Gastrocnemius medialis (tissue), 4 donors: ENCODE data around the gene HIP1. TPM values are rescaled to one million over a fixed set of nuclear protein-coding genes. Genes with fewer than 3 reads are reported as not detected.

ENCODE experiments used
- ATAC-seq, 2 donors: fragments of 150-250 bp; one replicate each; pipeline ENCODE4 v1.9.1; 2016
- DNase-seq, 2 donors: peaks; one replicate each; pipeline ENCODE4 v3.0.0-alpha.2; 2019
- H3K27ac ChIP-seq, 4 donors: fragments of 200-600 bp; sonication (generic); 1 replicate in 1 of 4; 2 replicates in 3 of 4; pipeline ENCODE4 v1.5.1; 2016 to 2018; ENCODE audit warnings: mild to moderate bottlenecking in 2 of 4, moderate library complexity in 1 of 4
- H3K27me3 ChIP-seq, 3 donors: fragments of 200-600 bp; sonication (generic) in 2 of 3; 1 replicate in 1 of 3; 2 replicates in 2 of 3; pipeline versions ENCODE4 v1.5.1 to v1.6.0; 2016 to 2019; ENCODE audit warnings: mild to moderate bottlenecking in 1 of 3, moderate library complexity in 1 of 3
- H3K36me3 ChIP-seq, 2 donors: fragments of 200-600 bp; sonication (generic) in 1 of 2; one replicate each; pipeline ENCODE4 v1.5.1; 2017 to 2018
- H3K4me1 ChIP-seq, 2 donors: fragments of 200-600 bp; sonication (generic) in 1 of 2; one replicate each; pipeline ENCODE4 v1.5.1; 2016 to 2017; ENCODE audit warnings: mild to moderate bottlenecking in 2 of 2
- H3K4me3 ChIP-seq, 4 donors: fragments of 200-600 bp; sonication (generic) in 3 of 4; 1 replicate in 1 of 4; 2 replicates in 3 of 4; pipeline ENCODE4 v1.5.1; 2016 to 2019; ENCODE audit warnings: mild to moderate bottlenecking in 2 of 4
- H3K9me3 ChIP-seq, 3 donors: fragments of 200-600 bp; sonication (generic) in 2 of 3; 1 replicate in 1 of 3; 2 replicates in 2 of 3; pipeline ENCODE4 v1.5.1; 2016 to 2019
- POLR2A ChIP-seq, 2 donors: fragments of 450-650 bp; IDR thresholded peaks; one replicate each; pipeline ENCODE4 v1.6.1; 2017; ENCODE audit warnings: antibody characterized with exemption in 2 of 2, mild to moderate bottlenecking in 2 of 2, moderate library complexity in 2 of 2
- in situ Hi-C, 4 donors: fragments of 200-750 bp; cut with MboI; loops; one replicate each; pipeline versions ENCODE4 v1.15.0 to v1.8.0; 2017; ENCODE audit warnings: low sequenced_read_pairs in 4 of 4
- intact Hi-C: fragments of 100-400 bp; cut with DNase I; formaldehyde crosslinking; loops from one replicate; pipeline ENCODE4 v1.15.1; 2023; ENCODE audit warnings: low total_unique reads
- total RNA-seq, 4 donors: library from RNA; depleted of rRNA; stranded (reverse); fragments of >200 nt; gene quantifications; one replicate each; pipeline versions ENCODE4 v1.1.0 to v1.2.3, GENCODE V29; 2016
- TF ChIP-seq, protein P1 (sequence below), 5 experiments: fragments of 450-650 bp in 3 of 5; fragments of 200-600 bp in 2 of 5; sonication (generic) in 2 of 5; IDR thresholded peaks in 4 of 5; conservative IDR thresholded peaks in 1 of 5; 1 replicate in 4 of 5; 2 replicates in 1 of 5; pipeline ENCODE4 v1.5.1; 2016 to 2019; ENCODE audit warnings: antibody characterized with exemption in 5 of 5, mild to moderate bottlenecking in 3 of 5, moderate library complexity in 3 of 5

The HIP1 gene
- total RNA-seq, 4 donors from 2014 or later = 5.8 to 11.1 (median 7.9) TPM

DNA sequence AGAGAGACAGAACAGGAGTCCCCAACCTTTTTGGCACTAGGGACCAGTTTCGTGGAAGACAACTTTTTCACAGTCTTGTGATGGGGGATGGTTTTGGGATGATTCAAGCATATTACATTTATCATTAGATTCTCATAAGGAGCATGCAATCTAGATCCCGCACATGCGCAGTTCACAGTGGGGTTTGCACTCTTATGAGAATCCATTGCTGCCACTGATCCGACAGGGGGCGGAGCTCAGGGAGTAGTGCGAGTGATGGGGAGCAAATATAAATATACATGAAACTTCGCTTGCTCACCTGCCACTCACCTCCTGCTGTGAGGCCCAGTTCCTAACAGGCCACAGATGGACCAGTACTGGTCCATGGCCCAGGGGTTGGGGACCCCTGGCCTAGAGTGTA, 19.1 kb upstream of the HIP1 start:
- DNase-seq (no peak), ATAC-seq (no peak)
- intact Hi-C loops = no loop called here
- H3K4me3 ChIP-seq = no peak overlapping the region
- TF ChIP-seq, protein P1, sequence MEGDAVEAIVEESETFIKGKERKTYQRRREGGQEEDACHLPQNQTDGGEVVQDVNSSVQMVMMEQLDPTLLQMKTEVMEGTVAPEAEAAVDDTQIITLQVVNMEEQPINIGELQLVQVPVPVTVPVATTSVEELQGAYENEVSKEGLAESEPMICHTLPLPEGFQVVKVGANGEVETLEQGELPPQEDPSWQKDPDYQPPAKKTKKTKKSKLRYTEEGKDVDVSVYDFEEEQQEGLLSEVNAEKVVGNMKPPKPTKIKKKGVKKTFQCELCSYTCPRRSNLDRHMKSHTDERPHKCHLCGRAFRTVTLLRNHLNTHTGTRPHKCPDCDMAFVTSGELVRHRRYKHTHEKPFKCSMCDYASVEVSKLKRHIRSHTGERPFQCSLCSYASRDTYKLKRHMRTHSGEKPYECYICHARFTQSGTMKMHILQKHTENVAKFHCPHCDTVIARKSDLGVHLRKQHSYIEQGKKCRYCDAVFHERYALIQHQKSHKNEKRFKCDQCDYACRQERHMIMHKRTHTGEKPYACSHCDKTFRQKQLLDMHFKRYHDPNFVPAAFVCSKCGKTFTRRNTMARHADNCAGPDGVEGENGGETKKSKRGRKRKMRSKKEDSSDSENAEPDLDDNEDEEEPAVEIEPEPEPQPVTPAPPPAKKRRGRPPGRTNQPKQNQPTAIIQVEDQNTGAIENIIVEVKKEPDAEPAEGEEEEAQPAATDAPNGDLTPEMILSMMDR (IDR thresholded peaks at IDR 0.05 in 4 of 5, conservative IDR thresholded peaks at IDR 0.05 in 1 of 5) = no peak
- TF ChIP-seq POLR2A (IDR thresholded peaks at IDR 0.05) = no peak
- no peaks in the 10 kb centered on the region for H3K4me1 ChIP-seq
- no peaks in the 10 kb centered on the region for H3K9me3 ChIP-seq
- in situ Hi-C loops = loop anchor here in 1 of 4 donors (25.0 kb wide), 1 partner anchor 696 kb away; the partner anchor contains the start of gene RCC1L
- no peaks in the 10 kb centered on the region for H3K27me3 ChIP-seq
- H3K36me3 ChIP-seq = no peaks in the 10 kb centered on the region
- no peak overlapping the region for H3K27ac ChIP-seq

DNA sequence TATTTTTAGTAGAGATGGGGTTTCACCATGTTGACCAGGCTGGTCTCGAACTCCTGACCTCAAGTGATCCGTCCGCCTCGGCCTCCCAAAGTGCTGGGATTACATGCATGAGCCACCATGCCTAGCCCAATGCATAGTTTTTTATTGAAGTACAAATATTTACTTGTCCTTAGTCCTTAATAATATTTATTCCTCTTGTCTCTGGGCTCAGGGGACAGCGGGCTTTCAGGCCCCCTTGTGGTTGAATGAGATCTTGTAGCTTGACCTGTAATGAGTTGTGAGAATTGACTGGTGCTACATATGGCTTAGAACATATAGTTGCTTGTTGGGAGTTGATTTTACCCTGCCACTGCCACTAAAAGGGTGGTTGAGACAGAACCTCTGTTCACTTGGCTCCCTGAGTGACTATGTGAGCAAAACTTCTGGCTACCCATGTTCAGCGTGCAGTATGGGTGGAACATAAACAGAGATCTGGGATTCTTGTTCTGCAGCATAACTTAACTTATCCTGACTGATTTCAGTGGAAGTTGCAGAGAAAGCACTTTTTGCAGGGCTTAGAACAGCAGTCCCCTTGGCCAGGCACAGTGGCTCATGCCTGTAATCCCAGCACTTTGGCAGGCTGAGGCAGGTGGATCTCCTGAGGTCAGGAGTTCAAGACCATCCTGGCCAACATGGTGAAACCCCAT, 18.4 kb upstream of the HIP1 start:
- ATAC-seq = no peak
- TF ChIP-seq POLR2A (IDR thresholded peaks at IDR 0.05) = no peak
- TF ChIP-seq, protein P1 (IDR thresholded peaks at IDR 0.05 in 4 of 5, conservative IDR thresholded peaks at IDR 0.05 in 1 of 5) = peak in 1 of 5 experiments; percentile 21
- Histone ChIP-seq H3K27ac (no peak overlapping the region), H3K36me3 (no peaks in the 10 kb centered on the region), H3K4me3 (no peak overlapping the region), H3K27me3 (no peaks in the 10 kb centered on the region), H3K9me3 (no peaks in the 10 kb centered on the region), H3K4me1 (no peaks in the 10 kb centered on the region)
- in situ Hi-C loops = loop anchor here in 1 of 4 donors (25.0 kb wide), 1 partner anchor 695 kb away; the partner anchor contains the start of gene RCC1L
- intact Hi-C loops = no loop called here
- no peak for DNase-seq

DNA sequence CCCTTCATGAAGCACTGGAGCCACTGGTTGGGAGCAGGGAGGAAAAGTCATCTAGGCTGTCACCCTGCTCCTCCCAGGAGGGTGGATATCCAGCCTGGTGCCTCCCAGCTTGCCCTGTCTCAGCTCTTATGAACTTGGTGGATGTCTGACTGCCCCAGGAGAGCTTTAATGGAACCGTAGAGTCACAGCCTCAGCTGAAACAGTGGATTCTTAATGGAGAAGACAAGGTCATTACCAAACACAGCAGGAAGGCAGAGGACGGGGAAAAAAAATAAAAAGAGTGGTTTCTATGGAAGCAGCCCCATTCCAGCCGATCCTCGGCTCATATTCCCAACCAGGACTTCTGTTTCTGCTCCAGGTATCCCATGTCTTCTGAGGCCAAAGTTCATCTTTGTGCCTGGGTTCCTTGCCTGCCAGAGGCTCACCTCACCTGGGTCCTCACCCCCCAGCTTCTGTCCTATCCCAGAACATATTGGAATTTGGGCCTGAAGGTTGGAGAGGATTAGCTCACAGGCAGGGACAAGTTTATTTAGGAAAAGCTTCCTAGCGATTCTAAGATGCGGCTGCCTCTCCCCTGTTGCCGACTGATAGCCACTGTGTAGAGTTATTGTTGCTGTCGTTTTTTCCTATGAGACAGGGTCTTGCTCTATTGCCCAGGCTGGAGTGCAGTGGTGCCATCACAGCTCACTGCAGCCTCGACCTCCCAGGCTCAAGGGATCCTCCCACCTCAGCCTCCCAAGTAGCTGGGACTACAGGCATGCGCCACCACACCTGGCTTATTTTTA, 17.7 kb upstream of the HIP1 start:
- DNase-seq (no peak), ATAC-seq (no peak)
- H3K27me3 ChIP-seq = no peaks in the 10 kb centered on the region
- H3K4me3 ChIP-seq = no peak overlapping the region
- H3K4me1 ChIP-seq = no peaks in the 10 kb centered on the region
- H3K27ac ChIP-seq = no peak overlapping the region
- intact Hi-C loops = no loop called here
- no peaks in the 10 kb centered on the region for H3K9me3 ChIP-seq
- TF ChIP-seq, protein P1 (IDR thresholded peaks at IDR 0.05 in 4 of 5, conservative IDR thresholded peaks at IDR 0.05 in 1 of 5) = no peak
- no peak for TF ChIP-seq POLR2A (IDR thresholded peaks at IDR 0.05)
- in situ Hi-C loops = loop anchor here in 1 of 4 donors (25.0 kb wide), 1 partner anchor 694 kb away; the partner anchor contains the start of gene RCC1L
- H3K36me3 ChIP-seq = no peaks in the 10 kb centered on the region

DNA sequence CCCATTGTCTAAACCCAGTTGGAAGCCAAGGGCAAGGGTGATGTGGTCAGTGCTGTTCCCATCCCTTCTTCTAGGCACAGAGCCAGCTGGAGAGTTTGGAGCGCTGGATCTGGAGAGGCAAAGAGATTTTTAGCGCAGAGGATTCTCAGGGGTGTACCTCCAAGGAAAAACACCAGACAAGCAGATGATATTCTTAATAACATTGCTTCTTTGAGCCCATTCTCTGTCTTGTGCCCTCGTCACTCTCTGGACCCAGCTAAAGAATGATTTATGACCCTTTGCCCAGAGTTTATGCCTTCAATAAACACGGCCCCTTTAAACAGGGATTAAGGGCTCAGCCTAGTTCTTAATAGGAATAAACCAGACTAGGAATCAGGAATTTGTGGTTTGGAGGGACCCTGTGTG, 4.7 kb upstream of the HIP1 start:
- no peaks in the 10 kb centered on the region for H3K4me1 ChIP-seq
- no peaks in the 10 kb centered on the region for H3K36me3 ChIP-seq
- ATAC-seq (no peak), DNase-seq (no peak)
- TF ChIP-seq, protein P1 (IDR thresholded peaks at IDR 0.05 in 4 of 5, conservative IDR thresholded peaks at IDR 0.05 in 1 of 5) = no peak
- no peak for TF ChIP-seq POLR2A (IDR thresholded peaks at IDR 0.05)
- no peaks in the 10 kb centered on the region for H3K27me3 ChIP-seq
- peak overlapping the region in 1 of 4 donors; percentile 19 for H3K27ac ChIP-seq
- no peaks in the 10 kb centered on the region for H3K9me3 ChIP-seq
- in situ Hi-C loops = loop anchor here (25.0 kb wide), 3 partner anchors 106 to 294 kb away; partner anchors contain the start of genes MDH2 (in 3 of the 4) and STYXL1 (in 3 of the 4)
- no peak overlapping the region for H3K4me3 ChIP-seq
- intact Hi-C loops = no loop called here
